ENCODE data around the gene ZNF831.

DNA sequence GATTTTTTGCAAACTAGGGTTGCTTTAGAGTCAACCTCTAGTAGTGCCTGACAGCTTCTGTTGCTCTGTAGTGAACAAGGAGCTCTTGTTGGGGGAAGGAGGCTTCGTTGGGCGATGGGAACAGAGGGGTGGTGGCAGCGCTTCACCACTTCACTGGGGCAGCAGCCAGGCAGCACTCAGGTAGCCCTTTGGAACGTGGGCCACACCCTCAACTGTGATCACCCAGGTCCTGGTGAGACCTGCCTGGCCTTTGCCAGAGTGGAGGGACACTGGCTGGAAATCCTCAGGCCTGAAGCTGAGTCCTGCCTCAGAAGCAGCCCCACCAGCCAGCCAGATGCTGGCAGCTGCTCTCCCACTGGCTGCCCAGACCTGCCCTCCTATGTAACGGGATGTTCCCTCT lies 126.4 kb downstream of the ZNF831 start:
- TF ChIP-seq, protein P1, sequence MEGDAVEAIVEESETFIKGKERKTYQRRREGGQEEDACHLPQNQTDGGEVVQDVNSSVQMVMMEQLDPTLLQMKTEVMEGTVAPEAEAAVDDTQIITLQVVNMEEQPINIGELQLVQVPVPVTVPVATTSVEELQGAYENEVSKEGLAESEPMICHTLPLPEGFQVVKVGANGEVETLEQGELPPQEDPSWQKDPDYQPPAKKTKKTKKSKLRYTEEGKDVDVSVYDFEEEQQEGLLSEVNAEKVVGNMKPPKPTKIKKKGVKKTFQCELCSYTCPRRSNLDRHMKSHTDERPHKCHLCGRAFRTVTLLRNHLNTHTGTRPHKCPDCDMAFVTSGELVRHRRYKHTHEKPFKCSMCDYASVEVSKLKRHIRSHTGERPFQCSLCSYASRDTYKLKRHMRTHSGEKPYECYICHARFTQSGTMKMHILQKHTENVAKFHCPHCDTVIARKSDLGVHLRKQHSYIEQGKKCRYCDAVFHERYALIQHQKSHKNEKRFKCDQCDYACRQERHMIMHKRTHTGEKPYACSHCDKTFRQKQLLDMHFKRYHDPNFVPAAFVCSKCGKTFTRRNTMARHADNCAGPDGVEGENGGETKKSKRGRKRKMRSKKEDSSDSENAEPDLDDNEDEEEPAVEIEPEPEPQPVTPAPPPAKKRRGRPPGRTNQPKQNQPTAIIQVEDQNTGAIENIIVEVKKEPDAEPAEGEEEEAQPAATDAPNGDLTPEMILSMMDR (IDR thresholded peaks at IDR 0.05; ENCODE audit: borderline replicate concordance, extremely low read depth, low read length, poor library complexity, severe bottlenecking), result no peak
- no peak for TF ChIP-seq EZH2 (IDR thresholded peaks at IDR 0.05; ENCODE audit: borderline replicate concordance, low read depth, low read length, severe bottlenecking)
